ENCODE measurements around the gene JSRP1.
A peak's percentile ranks its signal among the peaks of the same experiment; 100 is the strongest.

The JSRP1 gene

GRCh38 chr19:2290441-2291184, 34.4 kb upstream of the JSRP1 start:
- peak overlapping the region; percentile 99 for H3K4me2 ChIP-seq
- H3K27me3 ChIP-seq: no peaks in the 10 kb centered on the region; the same call in 1 of the 2 replicates
- peak overlapping the region; percentile 95 for H3K9ac ChIP-seq
- no peaks in the 10 kb centered on the region for H3K9me3 ChIP-seq
- H3K36me3 ChIP-seq: peaks cover 18% of the 10 kb centered on the region
- no peak for TF ChIP-seq Cebpa-rat (IDR thresholded peaks at IDR 0.05)
- peaks cover 51% of the 10 kb centered on the region for H4K20me1 ChIP-seq
- peak overlapping the region; percentile 84 for H3K4me3 ChIP-seq
- peaks cover 95% of the 10 kb centered on the region for H3K4me1 ChIP-seq
- H3K27ac ChIP-seq: peak overlapping the region; percentile 98

- TF ChIP-seq Cebpa-rat (IDR thresholded peaks at IDR 0.05): no peak
- Histone ChIP-seq H4K20me1 (peaks cover 44% of the 10 kb centered on the region), H3K9ac (peak overlapping the region; percentile 95), H3K4me3 (peak overlapping the region; percentile 84), H3K4me1 (peaks cover 95% of the 10 kb centered on the region), H3K4me2 (peak overlapping the region; percentile 99), H3K27me3 (no peaks in the 10 kb centered on the region; the same call in 1 of the 2 replicates), H3K27ac (peak overlapping the region; percentile 98), H3K9me3 (no peaks in the 10 kb centered on the region), H3K36me3 (peaks cover 13% of the 10 kb centered on the region)
Measured at GRCh38 chr19:2289714-2290435, 33.7 kb upstream of the JSRP1 start.

- peaks cover 89% of the 10 kb centered on the region for H3K4me1 ChIP-seq
- TF ChIP-seq Cebpa-rat (IDR thresholded peaks at IDR 0.05): no peak
- peak overlapping the region; percentile 99 for H3K4me2 ChIP-seq
- peak overlapping the region; percentile 84 for H3K4me3 ChIP-seq
- peaks cover 13% of the 10 kb centered on the region for H3K36me3 ChIP-seq
- peak overlapping the region; percentile 98 for H3K27ac ChIP-seq
- no peaks in the 10 kb centered on the region; the same call in 1 of the 2 replicates for H3K27me3 ChIP-seq
- H4K20me1 ChIP-seq: peaks cover 36% of the 10 kb centered on the region
- no peaks in the 10 kb centered on the region for H3K9me3 ChIP-seq
- peak overlapping the region; percentile 95 for H3K9ac ChIP-seq
Measured at GRCh38 chr19:2288818-2289713, 32.8 kb upstream of the JSRP1 start.

GRCh38 chr19:2288338-2288817, 32.2 kb upstream of the JSRP1 start:
- H4K20me1 ChIP-seq: peaks cover 29% of the 10 kb centered on the region
- H3K4me1 ChIP-seq: peaks cover 83% of the 10 kb centered on the region
- peaks cover 12% of the 10 kb centered on the region for H3K36me3 ChIP-seq
- H3K4me2 ChIP-seq: peak overlapping the region; percentile 99
- peak overlapping the region; percentile 84; the same call in 1 of the 2 replicates for H3K4me3 ChIP-seq
- peak overlapping the region; percentile 98 for H3K27ac ChIP-seq
- TF ChIP-seq Cebpa-rat (IDR thresholded peaks at IDR 0.05): no peak
- H3K9ac ChIP-seq: peak overlapping the region; percentile 95
- no peaks in the 10 kb centered on the region; the same call in 1 of the 2 replicates for H3K27me3 ChIP-seq
- H3K9me3 ChIP-seq: no peaks in the 10 kb centered on the region

GRCh38 chr19:2287585-2288337, 31.5 kb upstream of the JSRP1 start:
- peak overlapping the region; percentile 99 for H3K4me2 ChIP-seq
- TF ChIP-seq Cebpa-rat (IDR thresholded peaks at IDR 0.05): no peak
- no peaks in the 10 kb centered on the region; the same call in 1 of the 2 replicates for H3K27me3 ChIP-seq
- peak overlapping the region; percentile 98 for H3K27ac ChIP-seq
- H3K9ac ChIP-seq: peak overlapping the region; percentile 95
- H3K9me3 ChIP-seq: no peaks in the 10 kb centered on the region
- H3K4me3 ChIP-seq: peak overlapping the region; percentile 84; the same call in 1 of the 2 replicates
- peaks cover 6% of the 10 kb centered on the region for H3K36me3 ChIP-seq
- H3K4me1 ChIP-seq: peaks cover 83% of the 10 kb centered on the region
- peaks cover 26% of the 10 kb centered on the region for H4K20me1 ChIP-seq

GRCh38 chr19:2286402-2287140, 30.4 kb upstream of the JSRP1 start:
- Histone ChIP-seq H3K36me3 (no peaks in the 10 kb centered on the region), H3K27me3 (no peaks in the 10 kb centered on the region; the same call in 1 of the 2 replicates), H3K9me3 (no peaks in the 10 kb centered on the region), H3K4me2 (peak overlapping the region; percentile 99), H4K20me1 (peaks cover 25% of the 10 kb centered on the region), H3K27ac (peak overlapping the region; percentile 49; the same call in 1 of the 2 replicates), H3K9ac (no peak overlapping the region; the same call in 1 of the 2 replicates), H3K4me1 (peaks cover 83% of the 10 kb centered on the region), H3K4me3 (no peak overlapping the region)
- TF ChIP-seq Cebpa-rat (IDR thresholded peaks at IDR 0.05): no peak

GRCh38 chr19:2283835-2284507, 27.8 kb upstream of the JSRP1 start:
- Histone ChIP-seq H3K9ac (no peak overlapping the region), H3K4me3 (no peak overlapping the region), H3K27me3 (no peaks in the 10 kb centered on the region), H4K20me1 (peaks cover 37% of the 10 kb centered on the region), H3K4me1 (peaks cover 83% of the 10 kb centered on the region), H3K4me2 (no peak overlapping the region), H3K9me3 (no peaks in the 10 kb centered on the region), H3K27ac (no peak overlapping the region), H3K36me3 (no peaks in the 10 kb centered on the region)
- no peak for TF ChIP-seq Cebpa-rat (IDR thresholded peaks at IDR 0.05)

GRCh38 chr19:2282862-2283237, 26.6 kb upstream of the JSRP1 start:
- Histone ChIP-seq H3K9me3 (no peaks in the 10 kb centered on the region), H3K4me3 (no peak overlapping the region), H4K20me1 (peaks cover 46% of the 10 kb centered on the region), H3K27me3 (no peaks in the 10 kb centered on the region), H3K27ac (no peak overlapping the region), H3K9ac (no peak overlapping the region), H3K36me3 (no peaks in the 10 kb centered on the region), H3K4me1 (peaks cover 83% of the 10 kb centered on the region), H3K4me2 (peak overlapping the region; percentile 94)
- TF ChIP-seq Cebpa-rat (IDR thresholded peaks at IDR 0.05): no peak

Data from BLaER1 (cell line).